H1 (cell line): ENCODE data around the gene DCTD. TPM values are rescaled to one million over a fixed set of nuclear protein-coding genes. Genes with fewer than 3 reads are reported as not detected.

Source experiments
- CREB1 ChIP-seq: IDR thresholded peaks from 2 replicates; pipeline ENCODE4 v1.6.1; 2012; ENCODE audit warnings: inconsistent platforms
- KDM5A ChIP-seq: fragments of 200-600 bp; IDR thresholded peaks from 2 replicates; pipeline ENCODE4 v1.7.1; 2012; ENCODE audit warnings: mild to moderate bottlenecking, low read length, inconsistent platforms, mixed read lengths
- MAFK ChIP-seq: IDR thresholded peaks from 2 replicates; pipeline ENCODE4 v1.6.1; 2012; ENCODE audit warnings: low read depth, mild to moderate bottlenecking, improper control_type of control experiment, low read length
- POU5F1 ChIP-seq: IDR thresholded peaks from 2 replicates; pipeline ENCODE4 v1.6.1; 2011; ENCODE audit warnings: low read depth, mild to moderate bottlenecking, low read length, moderate library complexity
- TCF12 ChIP-seq: IDR thresholded peaks from 2 replicates; pipeline ENCODE4 v1.6.1; 2011; ENCODE audit warnings: low read depth, mild to moderate bottlenecking, low read length
- polyA plus RNA-seq, 7 experiments: library from polyadenylated mRNA; depleted of rRNA in 3 of 7; stranded (reverse) in 5 of 7; unstranded in 2 of 7; fragments of >200 nt in 5 of 7; fragments of 200-250 nt in 2 of 7; gene quantifications; 1 replicate in 5 of 7; 2 replicates in 1 of 7; 4 replicates in 1 of 7; pipeline versions ENCODE4 v1.2.1 to v1.2.3, GENCODE V29; 2011 to 2013; ENCODE audit warnings: missing spikeins in 2 of 7, mixed read lengths in 2 of 7
- total RNA-seq: library from RNA; stranded (reverse); fragmentation: NEBNext Ultra II Directional; extraction: Animal tissue kit (Norgen Biotek cat#: 25700); gene quantifications from 2 replicates; pipeline ENCODE4 v1.2.1, GENCODE V29; 2021

Gene DCTD
- total and polyA plus RNA-seq, 2 of the 8 experiments (the other 6 are each of a cell fraction or from before 2014, with no cell fraction given) = 60.2 to 69.5 TPM

DNA sequence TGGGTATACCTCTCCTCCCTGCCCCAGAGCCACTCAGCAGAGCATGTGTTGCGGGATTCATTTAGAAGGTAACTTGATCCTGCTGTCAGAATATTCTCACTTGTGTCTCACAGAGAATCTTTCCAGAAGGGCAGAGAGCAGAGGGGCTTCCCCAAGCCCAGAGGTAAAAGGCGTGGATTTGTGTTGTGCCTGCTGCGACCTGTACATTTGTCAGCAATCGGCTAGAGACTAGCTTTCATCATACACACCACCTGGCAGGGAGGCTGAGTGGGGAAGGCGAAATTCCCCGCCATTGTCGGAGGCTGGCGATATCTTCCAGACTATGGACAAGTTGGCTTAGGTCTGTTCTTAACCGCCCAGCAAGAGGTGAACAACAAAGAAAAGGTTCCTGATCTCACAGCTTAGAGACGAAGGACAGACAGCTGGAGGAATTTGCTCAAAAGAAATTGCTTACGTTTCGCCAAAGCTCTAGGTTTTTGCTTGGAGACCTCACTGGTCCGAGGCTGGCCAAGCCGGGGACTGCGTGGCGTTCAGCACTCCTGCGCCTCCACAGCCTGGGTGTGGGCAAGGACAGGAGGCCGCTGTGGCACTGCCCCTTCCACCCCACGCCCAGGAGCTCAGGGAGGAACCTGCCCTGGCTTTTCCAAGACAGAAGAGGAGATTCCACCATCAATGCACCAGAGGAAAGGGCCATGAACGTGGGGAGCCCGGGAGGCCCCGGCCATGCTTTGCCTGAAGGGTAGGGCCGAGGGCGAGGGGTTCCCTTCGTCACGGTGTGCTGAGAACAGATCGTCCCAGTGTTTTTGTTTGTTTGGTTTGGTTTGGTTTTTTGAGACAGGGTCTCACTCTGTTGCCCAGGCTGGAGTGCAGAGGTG is 69.4 kb downstream of the DCTD start (continued):
- TF ChIP-seq CREB1 (no peak), TCF12 (no peak), MAFK (no peak), POU5F1 (no peak), KDM5A (no peak)
